GM19193 (cell line): Measurements from ENCODE around the gene ROR2.

Experiments
- POLR2A ChIP-seq: IDR thresholded peaks from 4 replicates; pipeline ENCODE4 v1.6.1; 2011; ENCODE audit not compliant: insufficient read depth, insufficient read length; ENCODE audit errors: extremely low read depth

ROR2 gene

GRCh38 chr9:91958174-91958573 lies 8.1 kb upstream of the ROR2 start:
- TF ChIP-seq POLR2A, result no peak

DNA sequence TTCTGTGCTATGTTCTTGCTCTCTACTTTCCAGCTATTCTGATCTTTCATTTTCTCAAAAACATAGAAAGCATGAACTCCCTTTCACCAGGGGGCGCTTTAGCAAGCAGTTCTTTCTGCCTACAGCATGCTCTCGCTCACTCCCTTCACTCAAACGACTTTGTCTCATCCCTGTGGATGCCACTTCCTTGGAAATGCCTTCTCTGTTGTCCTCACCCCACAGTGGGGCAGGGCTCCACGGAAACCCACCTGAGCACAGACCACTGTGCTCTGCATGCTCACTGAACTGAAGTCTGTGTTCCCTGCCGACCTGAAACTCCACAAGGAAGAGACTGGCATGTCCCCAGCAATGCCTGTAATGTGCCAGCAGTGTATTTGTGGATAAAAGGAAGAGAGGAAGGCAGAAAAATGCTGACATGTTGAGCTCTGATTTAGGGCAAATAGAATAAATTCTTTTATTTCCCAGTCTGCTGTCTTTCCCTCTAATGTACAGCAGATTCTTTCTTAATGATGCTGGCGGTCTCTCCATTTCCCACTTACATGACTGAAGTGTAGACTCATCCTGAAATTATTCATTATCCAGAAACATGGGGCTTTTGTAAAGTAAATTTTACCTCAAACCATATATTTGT lies 4.9 kb upstream of the ROR2 start:
- no peak for TF ChIP-seq POLR2A

DNA sequence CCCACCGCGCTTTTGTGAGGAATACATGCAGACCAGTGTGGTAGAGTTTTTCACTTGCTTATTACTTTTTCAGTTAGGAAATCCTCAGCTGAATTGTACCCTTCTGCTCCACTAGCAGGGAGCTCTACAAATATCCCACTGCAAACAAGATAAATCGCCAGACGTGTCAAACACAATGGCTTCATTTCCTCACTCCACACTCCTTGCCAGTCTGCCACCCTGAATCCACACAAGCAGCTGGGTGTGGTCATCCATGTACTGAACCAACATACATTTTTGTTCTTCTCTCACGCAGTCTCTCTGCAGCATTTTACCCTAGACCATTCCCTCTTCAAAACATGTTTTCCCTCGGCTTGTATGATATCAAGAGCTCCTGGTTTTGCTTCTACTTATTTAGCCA lies 3.7 kb upstream of the ROR2 start:
- TF ChIP-seq POLR2A, result no peak

- TF ChIP-seq POLR2A, result no peak
Measured at GRCh38 chr9:91951944-91952520, 2.0 kb upstream of the ROR2 start.

DNA sequence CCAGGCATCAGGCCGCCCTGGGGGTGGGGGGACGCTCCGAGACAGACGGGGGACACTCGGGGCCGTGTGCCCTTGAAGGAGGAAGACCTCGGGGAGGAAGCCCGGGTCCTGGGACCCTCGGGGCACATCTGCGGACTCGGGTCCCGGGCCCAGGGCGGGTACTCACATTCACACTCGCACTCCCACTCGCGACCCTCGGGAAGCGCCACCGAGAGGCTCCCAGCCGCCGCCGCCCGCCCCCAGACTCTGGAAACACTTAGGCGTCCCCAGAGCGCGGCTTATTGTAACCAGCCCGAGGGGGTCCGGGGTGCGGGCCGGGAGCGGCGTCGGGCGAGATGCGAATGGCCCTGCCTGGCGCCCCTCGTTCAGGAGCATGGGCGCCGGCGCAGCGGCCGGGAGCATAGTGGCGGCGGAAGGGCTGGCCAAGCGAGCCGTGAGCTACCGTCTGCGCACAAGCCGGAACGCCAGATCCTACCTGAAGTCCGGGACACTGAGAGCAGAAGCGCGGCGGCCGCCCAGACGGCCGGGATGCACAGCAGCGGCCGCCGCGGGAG lies 559 bp downstream of the ROR2 start:
- TF ChIP-seq POLR2A, result no peak

GRCh38 chr9:91948597-91949391 lies 1.2 kb downstream of the ROR2 start:
- TF ChIP-seq POLR2A, result no peak

DNA sequence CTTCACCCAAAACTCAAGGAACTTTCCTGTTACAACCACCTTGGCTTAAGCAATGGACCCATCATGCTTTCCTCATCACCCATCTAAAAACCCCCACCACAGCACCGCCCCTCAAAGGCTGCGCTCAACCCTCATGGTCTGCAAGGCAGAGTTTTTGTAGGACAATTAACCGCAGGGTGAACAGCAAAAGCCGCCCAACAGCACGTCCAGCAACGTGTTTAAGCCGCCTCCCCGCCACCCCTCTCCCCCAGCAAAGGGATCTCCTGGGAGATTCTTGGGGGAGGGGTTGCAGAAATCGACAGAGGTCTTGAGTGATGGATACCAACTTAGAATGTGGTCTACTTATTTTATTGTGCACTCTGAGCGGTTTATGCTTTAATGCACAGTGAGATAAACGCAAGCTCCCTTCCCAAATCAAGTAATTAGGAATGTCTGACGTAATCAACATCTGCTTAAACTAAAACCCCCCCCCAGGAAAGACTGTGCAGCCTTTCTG lies 1.9 kb downstream of the ROR2 start:
- TF ChIP-seq POLR2A, result no peak

DNA sequence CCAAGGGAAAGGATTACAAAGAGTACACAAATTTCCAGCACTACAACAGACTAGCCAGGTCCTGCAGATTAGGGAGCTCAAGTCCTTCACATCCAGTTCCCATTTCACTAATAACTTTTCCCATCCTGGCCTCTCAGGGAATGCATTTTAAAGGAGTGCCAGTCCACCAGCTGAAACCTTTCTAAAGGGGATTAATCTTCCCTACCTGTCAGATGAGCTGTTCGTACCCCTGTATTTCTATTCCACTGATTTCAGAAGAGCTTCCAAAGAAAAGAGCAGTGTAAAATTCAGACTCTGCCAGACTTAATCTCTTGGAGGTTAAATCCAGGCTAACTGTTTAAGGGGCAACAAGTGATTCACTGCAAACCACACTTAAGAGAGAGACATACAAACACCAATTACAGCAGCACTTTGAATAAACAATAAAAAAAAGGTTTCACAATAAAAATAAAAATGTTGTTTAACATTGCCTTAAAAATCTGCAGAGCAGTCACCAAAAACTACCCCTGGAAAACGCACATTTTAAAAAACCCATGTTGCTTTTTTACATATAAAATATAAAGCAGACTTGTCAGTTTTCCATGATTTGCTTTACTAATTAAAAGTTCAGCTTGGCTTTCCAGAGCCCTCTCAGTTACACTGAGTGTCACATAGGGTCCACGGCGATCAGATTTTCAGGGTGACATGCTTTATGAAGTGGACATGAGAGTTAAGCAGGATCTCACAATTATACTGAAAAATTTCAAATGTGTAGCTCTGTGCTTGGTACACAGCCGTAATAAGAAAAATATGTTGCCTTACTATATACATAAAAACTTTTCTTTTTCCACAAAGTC lies 3.2 kb downstream of the ROR2 start:
- TF ChIP-seq POLR2A, result no peak

GRCh38 chr9:91946196-91946595 lies 3.8 kb downstream of the ROR2 start:
- no peak for TF ChIP-seq POLR2A

DNA sequence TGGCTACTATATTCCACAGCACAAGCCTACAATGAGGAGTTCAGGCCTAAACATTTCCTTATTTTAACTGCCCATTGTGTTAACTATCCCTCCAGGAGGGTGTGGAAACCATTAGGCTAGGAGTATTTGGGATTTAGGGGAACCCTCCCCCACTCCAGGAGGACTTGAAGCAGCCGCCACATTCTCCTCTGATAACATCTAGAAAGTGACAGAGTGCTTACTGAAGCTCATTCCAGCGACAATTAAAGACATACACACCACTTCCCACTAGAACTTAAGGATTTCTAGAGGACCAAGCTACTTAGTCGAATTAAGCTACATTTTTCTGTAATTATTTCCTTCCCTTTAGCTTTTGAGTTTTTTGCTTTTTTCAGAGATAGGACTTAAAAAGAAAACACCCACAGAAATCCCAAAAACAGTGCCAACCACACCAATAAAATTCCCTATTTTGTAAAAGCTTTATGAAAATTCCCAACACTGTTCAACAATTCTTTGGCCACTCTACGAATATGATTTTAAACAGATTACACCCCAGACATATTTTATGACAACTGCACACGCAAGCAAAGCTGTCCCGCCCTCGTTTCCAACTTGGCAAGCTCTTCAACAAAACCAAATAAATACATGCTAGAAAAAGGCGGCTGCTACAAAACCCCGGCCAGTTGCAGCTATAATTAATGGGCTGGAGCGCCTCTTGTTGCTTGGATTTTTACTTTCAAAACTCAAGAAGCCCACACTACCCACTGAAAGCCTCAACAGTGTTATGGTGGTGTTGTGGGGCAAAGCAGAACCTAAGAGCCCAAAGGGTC lies 4.5 kb downstream of the ROR2 start:
- no peak for TF ChIP-seq POLR2A

GRCh38 chr9:91944711-91945110 lies 5.3 kb downstream of the ROR2 start:
- TF ChIP-seq POLR2A, result no peak

DNA sequence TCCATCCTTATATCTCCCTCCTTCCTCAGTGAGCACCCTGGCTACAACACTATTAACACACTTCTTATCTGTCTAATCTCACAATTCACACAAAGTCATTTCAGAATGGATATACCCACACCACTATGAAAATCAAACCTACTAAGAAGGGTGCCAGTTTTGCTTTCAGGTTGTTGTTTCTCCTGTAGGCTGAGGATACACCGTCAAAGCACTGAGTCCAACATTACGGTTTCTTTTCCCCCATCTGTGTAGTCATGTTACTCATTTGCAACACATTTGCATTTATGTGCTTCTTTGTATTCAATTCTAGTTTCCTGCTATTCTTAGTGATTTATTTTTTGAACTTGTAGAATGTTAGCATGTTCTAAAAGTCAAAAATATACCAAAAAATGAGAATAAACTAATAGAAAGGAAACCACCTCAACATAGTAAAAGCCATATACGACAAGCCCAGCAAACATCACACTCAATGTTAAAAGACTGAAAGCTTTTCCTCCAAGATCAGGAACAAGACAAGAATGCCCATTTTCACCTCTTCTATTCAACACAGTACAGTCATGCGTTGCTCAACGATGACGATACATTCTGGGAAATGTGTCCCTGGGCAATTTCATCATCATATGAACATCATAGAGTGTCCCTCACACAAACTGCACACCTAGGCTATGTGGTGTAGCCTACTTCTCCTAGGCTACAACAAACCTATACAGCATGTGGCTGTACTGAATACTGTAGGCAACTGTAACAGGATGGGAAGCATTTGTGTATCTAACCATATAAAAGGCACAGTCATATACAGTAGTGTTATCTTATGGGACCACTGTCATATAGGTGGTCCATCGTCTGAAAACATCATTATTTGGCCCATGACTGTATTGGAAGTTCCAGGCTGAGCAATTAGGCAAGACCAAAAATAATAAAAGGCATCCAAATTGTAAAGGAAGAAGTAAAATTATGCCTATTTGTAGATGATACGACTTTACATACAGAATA lies 6.3 kb downstream of the ROR2 start:
- no peak for TF ChIP-seq POLR2A

DNA sequence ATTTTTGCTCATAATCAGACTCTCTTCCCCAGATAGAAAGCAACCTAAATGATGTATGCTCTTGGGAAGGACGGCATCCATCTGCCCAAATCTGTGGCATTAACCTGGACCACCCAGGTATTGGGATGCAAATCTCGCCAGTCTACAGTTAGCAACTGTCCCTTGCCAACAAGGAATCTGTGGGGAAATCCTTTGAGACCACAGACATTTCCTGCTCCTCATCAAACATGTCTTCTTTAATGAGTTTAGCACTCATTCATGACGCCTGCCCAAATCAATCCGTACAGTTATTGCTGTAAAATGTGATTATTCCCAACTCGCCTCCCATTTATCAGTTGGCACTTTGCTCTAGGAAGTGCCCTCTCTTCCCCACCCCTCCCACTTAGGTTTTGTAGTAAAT lies 7.8 kb downstream of the ROR2 start:
- TF ChIP-seq POLR2A, result no peak
